NOMO-1 (cell line): ENCODE data around the gene CATSPER1.

Experiments used
- DNase-seq, 2 experiments: peaks; one replicate each; lab custom pipeline; 2025; ENCODE audit not compliant: unreplicated experiment in 2 of 2; lab: John Stamatoyannopoulos, UW

The CATSPER1 gene

DNA sequence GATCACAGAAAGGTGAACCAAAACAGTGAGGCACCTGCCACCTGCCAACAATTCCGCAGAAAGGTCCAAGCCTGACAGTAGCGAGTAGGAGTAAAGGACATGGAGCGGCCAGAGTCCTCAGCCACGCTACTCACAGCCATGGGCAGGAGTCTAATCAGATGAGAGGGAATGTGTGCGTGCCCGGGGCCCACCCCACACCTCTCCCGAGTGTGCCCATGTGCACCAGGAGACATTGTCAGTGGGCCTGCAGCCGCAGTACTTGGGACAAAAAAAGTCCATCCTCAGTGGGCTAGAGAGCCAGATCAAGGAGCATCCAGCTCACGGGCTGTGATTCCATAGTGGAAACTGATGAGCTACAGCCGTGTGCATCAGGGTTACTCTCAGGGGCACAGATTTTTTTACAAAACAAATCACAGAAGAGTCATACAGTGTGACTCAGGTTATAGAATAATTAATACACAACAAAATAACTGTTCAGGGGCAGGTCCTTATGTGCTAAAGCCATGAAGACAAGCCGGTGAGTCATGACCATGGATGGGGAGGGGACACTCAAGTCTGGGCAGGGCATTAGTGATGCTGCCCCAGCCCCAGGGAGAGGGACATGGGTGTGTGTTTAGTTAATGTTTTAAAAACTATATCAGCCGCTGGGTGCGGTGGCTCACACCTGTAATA is 52.7 kb downstream of the CATSPER1 start:
- no peak for DNase-seq

DNA sequence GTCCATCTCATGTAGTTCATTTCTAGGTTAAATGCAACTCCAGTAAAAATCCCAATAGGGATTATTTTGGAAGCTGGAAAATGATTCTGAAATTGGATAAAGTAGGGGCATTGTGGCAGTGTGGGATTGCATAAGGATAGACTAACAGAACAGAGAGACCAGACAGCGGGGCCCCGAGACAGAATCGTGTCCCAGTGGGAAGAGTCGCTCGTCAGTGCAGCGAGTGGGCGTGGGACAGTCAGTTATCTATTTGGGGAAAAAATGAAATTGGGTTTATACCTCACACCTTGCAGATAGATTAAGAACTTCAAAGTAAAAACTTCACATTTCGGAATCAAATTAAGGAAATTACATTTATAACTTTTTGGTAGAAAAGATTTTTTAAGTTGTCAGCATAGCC is 54.2 kb downstream of the CATSPER1 start:
- no peak for DNase-seq

DNA sequence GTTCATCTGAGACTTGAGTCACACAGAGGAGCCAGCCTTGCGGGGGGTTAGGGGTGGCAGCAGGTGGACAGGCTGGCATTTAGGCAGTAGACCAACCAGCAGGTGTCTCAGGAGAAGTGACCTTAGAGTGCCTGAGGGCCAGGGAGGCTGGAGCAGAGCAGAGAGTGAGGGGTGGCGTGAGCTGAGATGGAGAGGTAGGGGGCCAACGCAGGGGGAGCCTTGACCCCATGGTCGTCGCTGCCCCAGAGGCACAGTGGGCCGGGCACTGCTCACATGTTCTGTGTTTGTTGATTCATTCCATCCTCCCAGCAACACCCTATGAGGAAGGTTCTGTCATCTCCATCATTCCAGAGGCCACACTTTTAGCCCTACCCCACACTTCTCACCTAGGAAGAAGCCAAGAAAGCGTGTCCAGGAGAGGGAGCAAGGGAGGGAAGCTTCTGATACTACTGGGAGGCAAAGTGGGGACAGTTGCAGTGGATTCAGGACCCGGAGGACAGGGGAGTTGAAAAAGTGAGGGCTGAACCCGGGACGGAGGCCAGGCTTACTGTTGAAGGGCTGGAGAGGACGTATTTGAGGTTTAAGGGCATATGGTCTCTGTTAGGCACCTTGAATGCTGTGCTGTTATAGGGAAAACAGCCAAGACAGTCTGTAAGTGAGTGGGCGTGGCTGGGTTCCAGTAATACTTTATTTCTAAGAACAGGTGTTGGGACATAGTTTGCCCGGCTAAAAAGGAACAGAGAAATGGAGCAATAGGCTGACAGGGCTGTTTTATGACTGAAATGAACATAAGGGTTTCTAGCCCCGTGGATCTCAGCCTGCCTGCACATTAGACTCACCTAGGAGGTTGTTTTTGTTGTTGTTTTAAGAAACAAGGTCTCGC is 57.4 kb downstream of the CATSPER1 start:
- peak; percentile 3 to 11 for DNase-seq

DNA sequence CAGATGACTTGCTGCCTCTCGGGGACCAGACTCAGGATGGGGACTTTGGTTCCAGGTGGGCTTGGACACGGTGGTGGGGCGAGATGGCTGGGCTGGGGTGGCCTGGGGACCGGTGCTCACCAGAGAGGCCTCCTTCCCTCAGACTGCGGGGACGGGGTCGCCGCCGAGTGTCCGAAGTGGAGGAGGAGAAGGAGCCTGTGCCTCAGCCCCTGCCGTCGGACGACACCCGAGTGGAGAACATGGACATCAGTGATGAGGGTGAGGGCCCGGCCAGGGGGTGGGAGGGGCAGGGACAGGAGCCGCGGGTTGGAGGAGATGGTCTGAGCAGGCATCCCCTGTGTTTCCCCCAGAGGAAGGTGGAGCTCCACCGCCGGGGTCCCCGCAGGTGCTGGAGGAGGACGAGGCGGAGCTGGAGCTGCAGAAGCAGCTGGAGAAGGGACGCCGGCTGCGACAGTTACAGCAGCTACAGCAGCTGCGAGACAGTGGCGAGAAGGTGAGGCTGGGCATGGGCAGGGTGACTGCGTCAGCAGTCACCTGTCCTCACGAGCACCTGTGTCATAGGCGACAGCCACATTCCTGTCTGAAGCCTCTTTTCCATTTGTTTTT is 58.8 kb downstream of the CATSPER1 start:
- no peak for DNase-seq
